Measurements from ENCODE around the gene SPTSSB. TPM values are rescaled to one million over a fixed set of nuclear protein-coding genes. Genes with fewer than 3 reads are reported as not detected.

The SPTSSB gene
- polyA plus RNA-seq, 2 of the 4 experiments (the other 2 are of a cell fraction): 0.06 to 0.43 TPM

- ATAC-seq (no peak), DNase-seq (ENCODE audit: low read depth in 1 of 2, low spot score in 1 of 2) (no peak), FAIRE-seq (no peak)
- Histone ChIP-seq H3K9me3 (no peaks in the 10 kb centered on the region), H3K4me1 (peaks cover 6% of the 10 kb centered on the region; the same call in 2 of the 3 replicates), H3K4me3 (no peak overlapping the region), H3K27ac (no peak overlapping the region), H3K4me2 (0 out of 3 replicates have a peak overlapping the region, but pooled peaks have one; percentile 14)
- TF ChIP-seq RAD21 (conservative IDR thresholded peaks at IDR 0.05 in 1 of 2, IDR thresholded peaks at IDR 0.05 in 1 of 2): no peak
- CTCF ChIA-PET: interaction anchor here (0.9 kb wide), 1 partner anchor 9 kb away, joined by 5 read pairs; no protein-coding TSS in a partner anchor
- POLR2A ChIA-PET: no interaction called here
- 9% methylated on average over 2 of the region's 2 CpGs for WGBS (ENCODE audit: missing lambda C conversion rate)
Observed at GRCh38 chr3:161336661-161337060, 34.7 kb downstream of the SPTSSB start.

- ATAC-seq: no peak
- Histone ChIP-seq H3K27ac (no peak overlapping the region), H3K9me3 (no peaks in the 10 kb centered on the region), H3K4me3 (no peak overlapping the region), H3K4me1 (peaks cover 6% of the 10 kb centered on the region; the same call in 2 of the 3 replicates), H3K4me2 (no peak overlapping the region)
- CTCF ChIA-PET: no interaction called here
- TF ChIP-seq JUNB (IDR thresholded peaks at IDR 0.05) (no peak), GATA3 (IDR thresholded peaks at IDR 0.05; ENCODE audit: borderline replicate concordance) (no peak), NR3C1 (IDR thresholded peaks at IDR 0.05) (no peak), ELK1 (IDR thresholded peaks at IDR 0.05; ENCODE audit: low read depth, low read length) (no peak), MAFK (IDR thresholded peaks at IDR 0.05; ENCODE audit: partially characterized antibody) (no peak), MAZ (IDR thresholded peaks at IDR 0.05; ENCODE audit: borderline replicate concordance, low read depth, low read length) (no peak), REST (IDR thresholded peaks at IDR 0.05) (no peak), HOXA7 (CRISPR knock-in tag; IDR thresholded peaks at IDR 0.05) (no peak), FOSB (CRISPR knock-in tag; IDR thresholded peaks at IDR 0.05) (no peak), POLR2AphosphoS2 (conservative IDR thresholded peaks at IDR 0.05; ENCODE audit: low read length) (no peak), HEYL (CRISPR knock-in tag; IDR thresholded peaks at IDR 0.05) (no peak), ZC3H11A (IDR thresholded peaks at IDR 0.05) (no peak), RAD21 (conservative IDR thresholded peaks at IDR 0.05 in 1 of 2, IDR thresholded peaks at IDR 0.05 in 1 of 2) (no peak), NFE2L2 (conservative IDR thresholded peaks at IDR 0.05; ENCODE audit: low read length) (no peak), BCL3 (IDR thresholded peaks at IDR 0.05) (no peak), EP300 (IDR thresholded peaks at IDR 0.05) (no peak), ZFP36 (IDR thresholded peaks at IDR 0.05; ENCODE audit: borderline replicate concordance, partially characterized antibody) (no peak), RARB (CRISPR knock-in tag; IDR thresholded peaks at IDR 0.05) (no peak)
- POLR2A ChIA-PET: no interaction called here
- no peak for FAIRE-seq
- 61% methylated on average over 2 of the region's 2 CpGs for WGBS (ENCODE audit: missing lambda C conversion rate)
- DNase-seq (ENCODE audit: low read depth in 1 of 2, low spot score in 1 of 2): no peak
Observed at GRCh38 chr3:161333696-161334095, 37.6 kb downstream of the SPTSSB start.

GRCh38 chr3:161332792-161333191, 38.5 kb downstream of the SPTSSB start:
- ATAC-seq: no peak

More at GRCh38 chr3:161332792-161333191, 38.5 kb downstream of the SPTSSB start:
- 0 out of 3 replicates have a peak overlapping the region, but pooled peaks have one; percentile 7 for H3K4me2 ChIP-seq
- DNase-seq (ENCODE audit: low read depth in 1 of 2, low spot score in 1 of 2): no peak
- FAIRE-seq: no peak
- no peak overlapping the region for H3K27ac ChIP-seq
- peak; percentile 25 to 39; a peak in 2 of 4 replicates for TF ChIP-seq CEBPB (IDR thresholded peaks at IDR 0.05)
- TF ChIP-seq MAFK (IDR thresholded peaks at IDR 0.05; ENCODE audit: partially characterized antibody): no peak
- TF ChIP-seq ZSCAN20 (CRISPR knock-in tag; IDR thresholded peaks at IDR 0.05): no peak
- TF ChIP-seq FOSL2 (IDR thresholded peaks at IDR 0.05): no peak
- peak; percentile 23; the same call in 1 of the 2 replicates for TF ChIP-seq FOSL2 (CRISPR knock-in tag; IDR thresholded peaks at IDR 0.05)
- H3K4me1 ChIP-seq: peaks cover 6% of the 10 kb centered on the region; the same call in 2 of the 3 replicates
- no peaks in the 10 kb centered on the region for H3K9me3 ChIP-seq
- H3K4me3 ChIP-seq: no peak overlapping the region
- CTCF ChIA-PET: no interaction called here
- POLR2A ChIA-PET: no interaction called here
- WGBS (ENCODE audit: missing lambda C conversion rate): 3% methylated on average over 1 of the region's 1 CpG
